Adrenal gland (tissue), 12 donors: ENCODE measurements around the gene AREG. TPM values are rescaled to one million over a fixed set of nuclear protein-coding genes. Genes with fewer than 3 reads are reported as not detected.

Source experiments
- DNase-seq, 7 donors: peaks; one replicate each; pipeline ENCODE4 v3.0.0-alpha.2; 2019 to 2020
- H3K27ac ChIP-seq, 5 donors: fragments of 200-600 bp; sonication (generic) in 4 of 5; 1 replicate in 3 of 5; 2 replicates in 2 of 5; pipeline versions ENCODE4 v1.5.1 to v1.8.0; 2016 to 2020; ENCODE audit warnings: mild to moderate bottlenecking in 1 of 5
- H3K27me3 ChIP-seq: fragments of 200-600 bp; 2 replicates; pipeline ENCODE4 v1.8.0; 2021
- H3K36me3 ChIP-seq, 2 donors: fragments of 200-600 bp; replicated peaks in 1 of 2; 1 replicate in 1 of 2; 2 replicates in 1 of 2; pipeline versions ENCODE4 v1.5.1 to v1.8.0; 2018 to 2022
- H3K4me1 ChIP-seq, 2 donors: fragments of 200-600 bp; replicated peaks in 1 of 2; 1 replicate in 1 of 2; 2 replicates in 1 of 2; pipeline versions ENCODE4 v1.5.1 to v1.8.0; 2018 to 2021
- H3K4me3 ChIP-seq, 4 donors: fragments of 200-600 bp; sonication (generic) in 3 of 4; one replicate each; pipeline ENCODE4 v1.5.1; 2016 to 2018
- H3K9me3 ChIP-seq, 3 donors: fragments of 200-600 bp; sonication (generic) in 1 of 3; replicated peaks in 1 of 3; 1 replicate in 2 of 3; 2 replicates in 1 of 3; pipeline versions ENCODE4 v1.5.1 to v1.8.0; 2016 to 2021
- CTCF ChIP-seq, 6 experiments: fragments of 450-650 bp in 4 of 6; fragments of 200-600 bp in 2 of 6; sonication (generic) in 1 of 6; IDR thresholded peaks; 1 replicate in 5 of 6; 2 replicates in 1 of 6; pipeline versions ENCODE4 v1.5.1 to v1.8.0; 2016 to 2021; ENCODE audit warnings: antibody characterized with exemption in 6 of 6, mild to moderate bottlenecking in 2 of 6, moderate library complexity in 1 of 6
- POLR2A ChIP-seq, 2 donors: fragments of 450-650 bp; IDR thresholded peaks; one replicate each; pipeline ENCODE4 v1.6.1; 2017; ENCODE audit warnings: antibody characterized with exemption in 2 of 2, mild to moderate bottlenecking in 2 of 2, moderate library complexity in 1 of 2
- WGBS, 4 donors: extraction: QIAGEN DNeasy Blood & Tissue Kit in 2 of 4; methylation state at CpG; one replicate each; pipeline versions ENCODE4 v1.1.5 to v1.1.7; 2013 to 2017; 5-methylcytosine and 5-hydroxymethylcytosine counted together
- intact Hi-C, 2 donors: fragments of 100-400 bp; cut with DNase I; formaldehyde crosslinking; loops; one replicate each; pipeline versions ENCODE4 v1.14.1 to v1.15.0; 2022 to 2023
- polyA plus RNA-seq, 3 donors: library from polyadenylated mRNA; stranded (reverse); fragments of 200-250 nt in 2 of 3; fragments of 350-450 nt in 1 of 3; fragmentation: Illumina TruSeq in 1 of 3; extraction: RNeasy Lipid Tissue Mini Kit (QIAGEN cat#74804) in 1 of 3; gene quantifications; one replicate each; pipeline ENCODE4 v1.2.3, GENCODE V29; 2013 to 2014
- total RNA-seq, 9 donors: library from RNA; depleted of rRNA in 4 of 9; stranded (reverse); fragments of >200 nt in 4 of 9; fragments of 120-200 nt in 1 of 9; fragmentation: NEBNext Ultra II Directional in 1 of 9; extraction: Animal tissue kit (Norgen Biotek cat#: 25700) in 1 of 9; gene quantifications; one replicate each; pipeline versions ENCODE4 v1.1.0 to v1.2.4, GENCODE V29; 2013 to 2023
- donor health status: healthy with polysubstance abuse.
- donor health status: Bipolar disorder and iron deficiency.
- donor health status: DM: yes; HTN: yes; CAD: no.
- donor health status: DM: no; HTN: no; CAD: no.
- donor health status: DM: no; HTN: no; CAD: no.
- donor health status: DM: yes; HTN: yes; CAD: no.

AREG gene
- total and polyA plus RNA-seq, 12 donors = 0.32 to 4.8 (median 0.98) TPM; not detected in 3

- intact Hi-C loops = no loop called here
- H3K4me3 ChIP-seq = no peak overlapping the region
- H3K4me1 ChIP-seq = no peaks in the 10 kb centered on the region
- 54 to 61% (median 58%) methylated on average over 2 of the region's 2 CpGs for WGBS, 4 donors
- no peaks in the 10 kb centered on the region for H3K9me3 ChIP-seq
- TF ChIP-seq POLR2A (IDR thresholded peaks at IDR 0.05) = no peak
- TF ChIP-seq CTCF (IDR thresholded peaks at IDR 0.05) = no peak
- H3K36me3 ChIP-seq = no peaks in the 10 kb centered on the region
- DNase-seq = no peak
- no peaks in the 10 kb centered on the region for H3K27me3 ChIP-seq
- no peak overlapping the region for H3K27ac ChIP-seq
These were observed 34.7 kb upstream of the AREG start for GRCh38 chr4:74410272-74410671.

GRCh38 chr4:74412225-74412624 is 32.7 kb upstream of the AREG start:
- Histone ChIP-seq H3K36me3 (no peaks in the 10 kb centered on the region), H3K4me1 (no peaks in the 10 kb centered on the region), H3K27me3 (no peaks in the 10 kb centered on the region), H3K4me3 (no peak overlapping the region), H3K9me3 (no peaks in the 10 kb centered on the region), H3K27ac (no peak overlapping the region)
- intact Hi-C loops = no loop called here
- TF ChIP-seq CTCF (IDR thresholded peaks at IDR 0.05) = no peak
- no peak for TF ChIP-seq POLR2A (IDR thresholded peaks at IDR 0.05)
- no peak for DNase-seq

- no peak overlapping the region for H3K27ac ChIP-seq
- no peaks in the 10 kb centered on the region for H3K4me1 ChIP-seq
- H3K9me3 ChIP-seq = no peaks in the 10 kb centered on the region
- DNase-seq = no peak
- intact Hi-C loops = no loop called here
- no peaks in the 10 kb centered on the region for H3K27me3 ChIP-seq
- H3K36me3 ChIP-seq = no peaks in the 10 kb centered on the region
- H3K4me3 ChIP-seq = no peak overlapping the region
- no peak for TF ChIP-seq CTCF (IDR thresholded peaks at IDR 0.05)
- TF ChIP-seq POLR2A (IDR thresholded peaks at IDR 0.05) = no peak
These were observed 31.7 kb upstream of the AREG start for GRCh38 chr4:74413265-74413664.

- H3K36me3 ChIP-seq = no peaks in the 10 kb centered on the region
- H3K4me3 ChIP-seq = no peak overlapping the region
- H3K4me1 ChIP-seq = no peaks in the 10 kb centered on the region
- H3K27me3 ChIP-seq = no peaks in the 10 kb centered on the region
- H3K27ac ChIP-seq = no peak overlapping the region
- no peaks in the 10 kb centered on the region for H3K9me3 ChIP-seq
- intact Hi-C loops = no loop called here
- 50 to 66% (median 59%) methylated on average over 5 of the region's 5 CpGs for WGBS, 4 donors
- no peak for TF ChIP-seq POLR2A (IDR thresholded peaks at IDR 0.05)
- TF ChIP-seq CTCF (IDR thresholded peaks at IDR 0.05) = no peak
- DNase-seq = no peak
These were observed 30.7 kb upstream of the AREG start for GRCh38 chr4:74414149-74414809.
